B cell (primary cell): Measurements from ENCODE around the gene RNF130. TPM values are rescaled to one million over a fixed set of nuclear protein-coding genes. Genes with fewer than 3 reads are reported as not detected.

Experiments
- ATAC-seq: fragments of 200-7000 bp; cut with Tn5 transposase; one replicate; pipeline ENCODE4 v1.10.0; 2021; ENCODE audit warnings: low read depth, mild to moderate bottlenecking, moderate number of reproducible peaks, moderate library complexity
- CTCF ChIA-PET: fragments of 350-600 bp; sonication (Branson Sonifier 250); formaldehyde crosslinking; loops from one replicate; lab custom pipeline; 2021; ENCODE audit warnings: antibody characterized with exemption, inconsistent platforms; lab: Charles Lee
- POLR2A ChIA-PET: fragments of 350-600 bp; sonication (Branson Sonifier 250); formaldehyde crosslinking; loops from one replicate; lab custom pipeline; 2021; ENCODE audit warnings: antibody characterized with exemption; lab: Charles Lee
- DNase-seq: peaks from one replicate; pipeline ENCODE4 v3.0.0; 2013
- H2AFZ ChIP-seq: 2 replicates; pipeline ENCODE4 v1.6.1; 2012; ENCODE audit warnings: mild to moderate bottlenecking, low read depth, low read length; ENCODE audit not compliant: insufficient read depth, poor library complexity, severe bottlenecking
- H3K27ac ChIP-seq, 2 donors: 1 replicate in 1 of 2; 2 replicates in 1 of 2; pipeline ENCODE4 v1.5.1; 2012 to 2013; ENCODE audit warnings: low read length in 2 of 2, mild to moderate bottlenecking in 2 of 2, moderate library complexity in 1 of 2
- H3K27me3 ChIP-seq, 4 experiments: fragments of 200-600 bp in 1 of 4; sonication (generic) in 1 of 4; replicated peaks in 1 of 4; 1 replicate in 2 of 4; 2 replicates in 2 of 4; pipeline versions ENCODE4 v1.6.1 to v1.7.0; 2013 to 2016; ENCODE audit warnings: low read length in 3 of 4, mild to moderate bottlenecking in 2 of 4, mixed read lengths in 1 of 4, moderate library complexity in 1 of 4; ENCODE audit not compliant: insufficient read depth in 4 of 4, control insufficient read depth in 3 of 4; ENCODE audit errors: control extremely low read depth in 1 of 4
- H3K36me3 ChIP-seq, 2 experiments: replicated peaks in 1 of 2; 1 replicate in 1 of 2; 2 replicates in 1 of 2; pipeline versions ENCODE4 v1.6.1 to v1.7.1; 2013; ENCODE audit warnings: low read length in 1 of 2; ENCODE audit not compliant: insufficient read depth in 2 of 2, control insufficient read depth in 1 of 2; ENCODE audit errors: control extremely low read depth in 1 of 2, extremely low read depth in 1 of 2
- H3K4me1 ChIP-seq, 2 donors: fragments of 200-600 bp in 1 of 2; sonication (generic) in 1 of 2; 1 replicate in 1 of 2; 2 replicates in 1 of 2; pipeline versions ENCODE4 v1.5.1 to v1.6.1; 2013 to 2017; ENCODE audit warnings: low read length in 2 of 2; ENCODE audit not compliant: control insufficient read depth in 2 of 2, insufficient read depth in 2 of 2
- H3K4me2 ChIP-seq: replicated peaks from 2 replicates; pipeline ENCODE3; 2012; ENCODE audit warnings: mild to moderate bottlenecking, low read depth, low read length; ENCODE audit not compliant: poor library complexity, severe bottlenecking
- H3K4me3 ChIP-seq, 5 experiments: fragments of 200-600 bp in 1 of 5; sonication (generic) in 1 of 5; 1 replicate in 3 of 5; 2 replicates in 2 of 5; pipeline versions ENCODE4 v1.5.1 to v1.7.0; 2011 to 2016; ENCODE audit warnings: low read length in 4 of 5, mild to moderate bottlenecking in 4 of 5, low read depth in 2 of 5, control low read depth in 1 of 5, moderate library complexity in 1 of 5; ENCODE audit not compliant: insufficient read depth in 1 of 5; ENCODE audit errors: control extremely low read depth in 1 of 5, extremely low read depth in 1 of 5
- H3K79me2 ChIP-seq: fragments of 200-600 bp; sonication (generic); one replicate; pipeline ENCODE4 v1.6.0; 2016; ENCODE audit warnings: low read length; ENCODE audit not compliant: control insufficient read depth, insufficient read depth
- H3K9ac ChIP-seq: fragments of 200-600 bp; sonication (generic); 2 replicates; pipeline ENCODE4 v1.6.1; 2017; ENCODE audit warnings: mild to moderate bottlenecking, low read length, moderate library complexity
- H3K9me3 ChIP-seq, 3 donors: one replicate each; pipeline versions ENCODE4 v1.6.1 to v1.7.1; 2013; ENCODE audit warnings: low read length in 2 of 3; ENCODE audit not compliant: control insufficient read depth in 2 of 3, insufficient read depth in 1 of 3; ENCODE audit errors: control extremely low read depth in 1 of 3
- H4K20me1 ChIP-seq: 2 replicates; pipeline ENCODE4 v1.6.0; 2012; ENCODE audit warnings: mild to moderate bottlenecking, low read length; ENCODE audit not compliant: insufficient read depth, control insufficient read depth, poor library complexity, severe bottlenecking
- H3K27ac Mint-ChIP-seq: one replicate; pipeline ENCODE4 v1.8.0; 2021; ENCODE audit warnings: mixed read lengths
- H3K27me3 Mint-ChIP-seq: one replicate; pipeline ENCODE4 v1.8.0; 2021; ENCODE audit warnings: mixed read lengths
- H3K4me1 Mint-ChIP-seq: one replicate; pipeline ENCODE4 v1.8.0; 2021; ENCODE audit warnings: mixed read lengths
- H3K4me3 Mint-ChIP-seq: one replicate; pipeline ENCODE4 v1.8.0; 2021; ENCODE audit warnings: mixed read lengths
- H3K9me3 Mint-ChIP-seq: one replicate; pipeline ENCODE4 v1.8.0; 2022; ENCODE audit warnings: mixed read lengths; ENCODE audit not compliant: insufficient read depth
- EZH2 ChIP-seq: IDR thresholded peaks from 2 replicates; pipeline ENCODE4 v1.6.1; 2012; ENCODE audit warnings: borderline replicate concordance, low read depth, mild to moderate bottlenecking, moderate library complexity, low read length; ENCODE audit not compliant: insufficient read depth, poor library complexity, severe bottlenecking
- WGBS: methylation state at CpG from one replicate; pipeline ENCODE4 v1.1.5; 2013; ENCODE audit warnings: missing lambda C conversion rate; ENCODE audit not compliant: insufficient coverage; 5-methylcytosine and 5-hydroxymethylcytosine counted together
- intact Hi-C: fragments of 100-400 bp; cut with micrococcal nuclease; formaldehyde crosslinking; loops from one replicate; pipeline ENCODE4 v1.10.0; 2022
- polyA plus RNA-seq: library from polyadenylated mRNA; depleted of rRNA; stranded (reverse); fragments of >200 nt; gene quantifications from 2 replicates; pipeline ENCODE4 v1.2.3, GENCODE V29; 2012
- total RNA-seq, 2 donors: library from RNA; stranded (reverse); fragments of 120-200 nt in 1 of 2; gene quantifications; 1 replicate in 1 of 2; 2 replicates in 1 of 2; pipeline versions ENCODE4 v1.2.3 to v1.2.4, GENCODE V29; 2013 to 2022
- TF ChIP-seq, protein P1 (sequence below): fragments of 200-600 bp; IDR thresholded peaks from one replicate; pipeline ENCODE4 v1.8.0; 2022; ENCODE audit warnings: antibody characterized with exemption, mild to moderate bottlenecking

Gene RNF130
- total and polyA plus RNA-seq, 2 donors (not counting 1 experiment from before 2014, with no cell fraction given): 18.1 to 25.8 TPM

- Histone ChIP-seq H3K4me3 (no peak overlapping the region), H3K9ac (no peak overlapping the region), H3K36me3 (no peaks in the 10 kb centered on the region), H3K4me1 (peaks cover 2 to 5% of the 10 kb centered on the region in 2 donors), H3K79me2 (no peaks in the 10 kb centered on the region), H3K27me3 (peaks cover 0 to 39% (median 5%) of the 10 kb centered on the region in 4 experiments), H4K20me1 (no peaks in the 10 kb centered on the region), H3K27ac (no peak overlapping the region), H3K4me2 (no peak overlapping the region), H2AFZ (no peak overlapping the region), H3K9me3 (peaks cover 0 to 20% (median 3%) of the 10 kb centered on the region in 3 donors)
- WGBS: 93% methylated on average over 3 of the region's 9 CpGs
- Mint-ChIP-seq H3K9me3 (no peaks in the 10 kb centered on the region), H3K4me3 (no peak overlapping the region), H3K27me3 (peaks cover 40% of the 10 kb centered on the region), H3K27ac (no peak overlapping the region), H3K4me1 (peaks cover 9% of the 10 kb centered on the region)
- no peak for TF ChIP-seq EZH2
- TF ChIP-seq, protein P1, sequence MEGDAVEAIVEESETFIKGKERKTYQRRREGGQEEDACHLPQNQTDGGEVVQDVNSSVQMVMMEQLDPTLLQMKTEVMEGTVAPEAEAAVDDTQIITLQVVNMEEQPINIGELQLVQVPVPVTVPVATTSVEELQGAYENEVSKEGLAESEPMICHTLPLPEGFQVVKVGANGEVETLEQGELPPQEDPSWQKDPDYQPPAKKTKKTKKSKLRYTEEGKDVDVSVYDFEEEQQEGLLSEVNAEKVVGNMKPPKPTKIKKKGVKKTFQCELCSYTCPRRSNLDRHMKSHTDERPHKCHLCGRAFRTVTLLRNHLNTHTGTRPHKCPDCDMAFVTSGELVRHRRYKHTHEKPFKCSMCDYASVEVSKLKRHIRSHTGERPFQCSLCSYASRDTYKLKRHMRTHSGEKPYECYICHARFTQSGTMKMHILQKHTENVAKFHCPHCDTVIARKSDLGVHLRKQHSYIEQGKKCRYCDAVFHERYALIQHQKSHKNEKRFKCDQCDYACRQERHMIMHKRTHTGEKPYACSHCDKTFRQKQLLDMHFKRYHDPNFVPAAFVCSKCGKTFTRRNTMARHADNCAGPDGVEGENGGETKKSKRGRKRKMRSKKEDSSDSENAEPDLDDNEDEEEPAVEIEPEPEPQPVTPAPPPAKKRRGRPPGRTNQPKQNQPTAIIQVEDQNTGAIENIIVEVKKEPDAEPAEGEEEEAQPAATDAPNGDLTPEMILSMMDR: no peak
- ATAC-seq (no peak), DNase-seq (no peak)
- ChIA-PET CTCF (no interaction called here), POLR2A (no interaction called here)
- intact Hi-C loops: no loop called here
These were observed 6.2 kb upstream of the RNF130 start for GRCh38 chr5:180077594-180078284.

GRCh38 chr5:180075703-180076102 is 4.1 kb upstream of the RNF130 start:
- DNase-seq: no peak
- H3K79me2 ChIP-seq: no peaks in the 10 kb centered on the region
- no peak overlapping the region for H3K9ac ChIP-seq
- ATAC-seq: no peak
- H3K9me3 Mint-ChIP-seq: no peaks in the 10 kb centered on the region
- ChIA-PET POLR2A (no interaction called here), CTCF (no interaction called here)
- H3K4me1 Mint-ChIP-seq: peaks cover 16% of the 10 kb centered on the region
- H3K27ac ChIP-seq: no peak overlapping the region
- no peak overlapping the region for H3K4me3 ChIP-seq
- H3K27ac Mint-ChIP-seq: no peak overlapping the region
- WGBS: no CpG with 5 or more reads among the region's 1 CpG
- H3K27me3 ChIP-seq: peaks cover 0 to 28% (median 4%) of the 10 kb centered on the region in 4 experiments
- H3K4me2 ChIP-seq: no peak overlapping the region
- no peaks in the 10 kb centered on the region for H3K36me3 ChIP-seq
- TF ChIP-seq EZH2: no peak
- TF ChIP-seq, protein P1: no peak
- H3K4me1 ChIP-seq: peaks cover 11 to 17% of the 10 kb centered on the region in 2 donors
- H3K9me3 ChIP-seq: peaks cover 0 to 16% (median 0%) of the 10 kb centered on the region in 3 donors
- H2AFZ ChIP-seq: no peak overlapping the region
- H3K4me3 Mint-ChIP-seq: no peak overlapping the region
- intact Hi-C loops: no loop called here
- H3K27me3 Mint-ChIP-seq: peaks cover 27% of the 10 kb centered on the region
- H4K20me1 ChIP-seq: no peaks in the 10 kb centered on the region
